GM18520 (cell line): ENCODE data around the gene SMARCA4.
A peak's percentile ranks its signal among the peaks of the same experiment; 100 is the strongest.
"Not testable (repeated sequence)": the region's sequence is repeated elsewhere in the genome, so short reads cannot be mapped to it uniquely, and the experiment has no call there.

Experiments used
- ATAC-seq: cut with Tn5 transposase; IDR thresholded peaks from one replicate; pipeline ENCODE4 v1.9.1; 2021; ENCODE audit not compliant: unreplicated experiment

The SMARCA4 gene

GRCh38 chr19:11092181-11092538 lies 131.3 kb downstream of the SMARCA4 start:
- ATAC-seq = no peak

- ATAC-seq = no peak
Measured at GRCh38 chr19:11093689-11094238, 132.9 kb downstream of the SMARCA4 start.

GRCh38 chr19:11094520-11094894 lies 133.7 kb downstream of the SMARCA4 start:
- no peak for ATAC-seq

DNA sequence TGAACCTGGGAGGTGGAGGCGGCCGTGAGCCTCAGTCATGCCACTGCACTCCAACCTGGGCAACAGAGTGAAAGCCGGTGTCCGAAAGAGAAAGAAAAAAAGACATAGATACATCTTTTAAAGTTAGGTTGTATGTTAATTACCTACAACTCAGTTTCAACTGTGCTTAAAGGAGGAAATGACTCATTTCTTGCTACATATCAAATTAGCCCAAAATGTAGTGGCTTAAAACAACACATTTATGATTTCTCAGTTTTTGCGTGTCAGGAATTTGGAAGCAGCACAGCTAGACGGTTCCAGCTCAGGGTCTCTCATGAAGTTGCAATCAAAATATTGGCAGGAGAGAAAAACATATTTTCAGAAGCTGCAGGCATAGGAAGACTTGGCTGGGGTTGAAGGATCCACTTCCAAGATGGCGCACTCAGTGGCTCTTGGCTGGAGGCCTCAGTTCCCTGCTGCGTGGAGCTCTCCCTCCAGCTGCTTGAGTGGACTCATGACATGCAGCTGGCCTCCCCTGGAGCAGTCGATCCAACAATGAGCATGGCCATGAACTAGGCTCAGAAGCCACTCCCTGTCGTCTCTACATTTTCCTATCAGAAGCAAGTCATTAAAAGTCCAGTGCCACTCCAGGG lies 135.5 kb downstream of the SMARCA4 start:
- ATAC-seq = peak; percentile 39

DNA sequence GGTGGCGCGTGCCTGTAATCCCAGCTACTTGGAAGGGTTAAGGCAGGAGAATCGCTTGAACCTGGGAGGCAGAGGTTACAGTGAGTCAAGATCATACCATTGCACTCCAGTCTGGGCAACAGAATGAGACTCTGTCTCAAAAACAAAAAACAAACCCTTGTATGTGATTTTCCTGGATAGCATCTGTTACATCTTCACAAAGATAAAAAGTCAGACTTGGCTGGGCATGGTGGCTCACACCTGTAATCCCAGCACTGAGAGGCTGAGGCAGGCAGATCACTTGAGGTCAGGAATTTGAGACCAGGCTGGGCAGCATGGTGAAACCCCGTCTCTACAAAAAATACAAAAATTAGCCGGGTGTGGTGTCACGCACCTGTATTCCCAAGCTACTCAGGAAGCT lies 136.5 kb downstream of the SMARCA4 start:
- ATAC-seq = not testable (repeated sequence)

GRCh38 chr19:11098327-11098726 lies 137.5 kb downstream of the SMARCA4 start:
- ATAC-seq = no peak

GRCh38 chr19:11098861-11099260 lies 138.0 kb downstream of the SMARCA4 start:
- no peak for ATAC-seq

- no peak for ATAC-seq
Measured at GRCh38 chr19:11100049-11100448, 139.2 kb downstream of the SMARCA4 start.

DNA sequence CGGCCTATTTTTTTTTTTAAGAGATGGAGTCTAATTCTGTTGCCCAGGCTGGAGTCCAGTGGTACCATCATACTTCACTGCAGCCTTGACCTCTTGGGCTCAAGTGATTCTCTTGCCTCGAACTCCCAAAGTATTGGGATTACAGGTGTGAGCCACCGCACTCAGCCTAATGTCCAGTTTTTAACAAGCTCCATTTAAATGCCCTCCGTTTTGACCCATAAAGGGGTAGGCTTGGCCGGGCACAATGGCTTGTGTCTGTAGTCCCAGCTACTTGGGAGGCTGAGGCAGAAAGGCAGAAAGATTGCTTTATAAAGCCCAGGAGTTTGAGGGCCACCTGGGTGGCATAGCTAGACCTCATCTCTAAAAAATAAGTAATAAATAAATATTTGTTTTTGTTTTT lies 140.2 kb downstream of the SMARCA4 start:
- ATAC-seq = no peak

- no peak for ATAC-seq
Measured at GRCh38 chr19:11102944-11103343, 142.1 kb downstream of the SMARCA4 start.

GRCh38 chr19:11103667-11104066 lies 142.8 kb downstream of the SMARCA4 start:
- ATAC-seq = not testable (repeated sequence)

DNA sequence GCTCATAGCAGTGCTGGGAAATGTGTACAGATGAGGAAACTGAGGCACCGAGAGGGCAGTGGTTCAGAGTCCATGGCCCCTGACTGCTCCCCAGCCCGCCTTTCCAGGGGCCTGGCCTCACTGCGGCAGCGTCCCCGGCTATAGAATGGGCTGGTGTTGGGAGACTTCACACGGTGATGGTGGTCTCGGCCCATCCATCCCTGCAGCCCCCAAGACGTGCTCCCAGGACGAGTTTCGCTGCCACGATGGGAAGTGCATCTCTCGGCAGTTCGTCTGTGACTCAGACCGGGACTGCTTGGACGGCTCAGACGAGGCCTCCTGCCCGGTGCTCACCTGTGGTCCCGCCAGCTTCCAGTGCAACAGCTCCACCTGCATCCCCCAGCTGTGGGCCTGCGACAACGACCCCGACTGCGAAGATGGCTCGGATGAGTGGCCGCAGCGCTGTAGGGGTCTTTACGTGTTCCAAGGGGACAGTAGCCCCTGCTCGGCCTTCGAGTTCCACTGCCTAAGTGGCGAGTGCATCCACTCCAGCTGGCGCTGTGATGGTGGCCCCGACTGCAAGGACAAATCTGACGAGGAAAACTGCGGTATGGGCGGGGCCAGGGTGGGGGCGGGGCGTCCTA lies 144.3 kb downstream of the SMARCA4 start:
- ATAC-seq = no peak

GRCh38 chr19:11106477-11106876 lies 145.6 kb downstream of the SMARCA4 start:
- ATAC-seq = no peak

- no peak for ATAC-seq
Measured at GRCh38 chr19:11108746-11109145, 147.9 kb downstream of the SMARCA4 start.

GRCh38 chr19:11111117-11111770 lies 150.4 kb downstream of the SMARCA4 start:
- ATAC-seq = no peak

- no peak for ATAC-seq
Measured at GRCh38 chr19:11111771-11112144, 150.9 kb downstream of the SMARCA4 start.
